Measurements from ENCODE around the gene KRTAP12-3. TPM values are rescaled to one million over a fixed set of nuclear protein-coding genes. Genes with fewer than 3 reads are reported as not detected.

KRTAP12-3 gene
- total and polyA plus RNA-seq, 10 of the 15 experiments (the other 5 are each of a cell fraction or from before 2014, with no cell fraction given): not detected

GRCh38 chr21:44643741-44644310 lies 13.9 kb upstream of the KRTAP12-3 start:
- Histone ChIP-seq H3K4me1 (ENCODE audit: control insufficient read depth, insufficient read depth, low read length) (no peaks in the 10 kb centered on the region), H3K9me3 (replicated peaks; ENCODE audit: control insufficient read depth, insufficient read depth, low read length) (peaks cover 1% of the 10 kb centered on the region; the same call in 1 of the 3 replicates), H3K4me3 (no peak overlapping the region), H3K27ac (ENCODE audit: control insufficient read depth, insufficient read depth) (no peak overlapping the region), H3K27me3 (replicated peaks in 1 of 2; ENCODE audit: control insufficient read depth in 2 of 2, insufficient read depth in 2 of 2, low read length in 1 of 2) (no peaks in the 10 kb centered on the region), H2AFZ (ENCODE audit: control insufficient read depth, low read depth, low read length) (no peak overlapping the region), H3K4me2 (ENCODE audit: control insufficient read depth, insufficient read depth) (no peak overlapping the region), H3K79me2 (ENCODE audit: control insufficient read depth, insufficient read depth, low read length) (no peaks in the 10 kb centered on the region), H4K20me1 (ENCODE audit: control insufficient read depth, insufficient read depth) (no peaks in the 10 kb centered on the region), H3K36me3 (ENCODE audit: control insufficient read depth in 2 of 2, insufficient read depth in 2 of 2, low read length in 1 of 2) (no peaks in the 10 kb centered on the region), H3K9ac (ENCODE audit: control insufficient read depth, insufficient read depth, low read length) (no peak overlapping the region)
- SMC1A ChIA-PET (ENCODE audit: uncharacterized antibody, unreplicated experiment): no interaction called here
- 57% methylated on average over 13 of the region's 14 CpGs for WGBS (ENCODE audit: insufficient coverage, insufficient replicate concordance, low lambda C conversion rate, missing lambda C conversion rate)
- RAD21 ChIA-PET (ENCODE audit: unreplicated experiment): no interaction called here
- BruUV-seq (replicated peaks): no TSS peak
- in situ Hi-C loops (cut with MboI): no loop called here
- TF ChIP-seq SIN3A (IDR thresholded peaks at IDR 0.05; ENCODE audit: low read depth, low read length): no peak
- TF ChIP-seq TCF12 (IDR thresholded peaks at IDR 0.05; ENCODE audit: low read depth, low read length): no peak
- no peak for TF ChIP-seq LARP7 (IDR thresholded peaks at IDR 0.05)
- TF ChIP-seq WRNIP1 (IDR thresholded peaks at IDR 0.05; ENCODE audit: borderline replicate concordance, low read depth, low read length): no peak
- TF ChIP-seq ESRRA (IDR thresholded peaks at IDR 0.05; ENCODE audit: low read length): no peak
- no peak for TF ChIP-seq BCLAF1 (IDR thresholded peaks at IDR 0.05)
- no peak for TF ChIP-seq CHD1 (IDR thresholded peaks at IDR 0.05; ENCODE audit: low read depth, low read length)
- no peak for TF ChIP-seq BHLHE40 (IDR thresholded peaks at IDR 0.05; ENCODE audit: borderline replicate concordance in 1 of 2, low read depth in 2 of 2, low read length in 1 of 2)
- no peak for TF ChIP-seq CEBPZ (IDR thresholded peaks at IDR 0.05; ENCODE audit: low read depth, low read length)
- no peak for TF ChIP-seq GABPA (IDR thresholded peaks at IDR 0.05; ENCODE audit: low read depth)
- no peak for TF ChIP-seq CHD2 (IDR thresholded peaks at IDR 0.05; ENCODE audit: borderline replicate concordance, low read depth, low read length)
- TF ChIP-seq ZNF622 (IDR thresholded peaks at IDR 0.05): no peak
- TF ChIP-seq POU2F2 (IDR thresholded peaks at IDR 0.05; ENCODE audit: borderline replicate concordance, low read depth, low read length): no peak
- TF ChIP-seq FOXM1 (IDR thresholded peaks at IDR 0.05; ENCODE audit: low read depth, low read length): no peak
- FAIRE-seq (no peak), DNase-seq (ENCODE audit: low read depth, low spot score) (no peak), ATAC-seq (no peak)
- intact Hi-C loops (cut with micrococcal nuclease; ENCODE audit: unreplicated experiment): no loop called here
- CTCF ChIA-PET: no interaction called here
- POLR2A ChIA-PET: no interaction called here
